NCI-H82 (cell line): Measurements from ENCODE around the gene ASXL2.

Experiments used
- DNase-seq: peaks from one replicate; lab custom pipeline; 2025; lab: John Stamatoyannopoulos, UW

Gene ASXL2

GRCh38 chr2:25797620-25798488 is 80.4 kb downstream of the ASXL2 start:
- no peak for DNase-seq

DNA sequence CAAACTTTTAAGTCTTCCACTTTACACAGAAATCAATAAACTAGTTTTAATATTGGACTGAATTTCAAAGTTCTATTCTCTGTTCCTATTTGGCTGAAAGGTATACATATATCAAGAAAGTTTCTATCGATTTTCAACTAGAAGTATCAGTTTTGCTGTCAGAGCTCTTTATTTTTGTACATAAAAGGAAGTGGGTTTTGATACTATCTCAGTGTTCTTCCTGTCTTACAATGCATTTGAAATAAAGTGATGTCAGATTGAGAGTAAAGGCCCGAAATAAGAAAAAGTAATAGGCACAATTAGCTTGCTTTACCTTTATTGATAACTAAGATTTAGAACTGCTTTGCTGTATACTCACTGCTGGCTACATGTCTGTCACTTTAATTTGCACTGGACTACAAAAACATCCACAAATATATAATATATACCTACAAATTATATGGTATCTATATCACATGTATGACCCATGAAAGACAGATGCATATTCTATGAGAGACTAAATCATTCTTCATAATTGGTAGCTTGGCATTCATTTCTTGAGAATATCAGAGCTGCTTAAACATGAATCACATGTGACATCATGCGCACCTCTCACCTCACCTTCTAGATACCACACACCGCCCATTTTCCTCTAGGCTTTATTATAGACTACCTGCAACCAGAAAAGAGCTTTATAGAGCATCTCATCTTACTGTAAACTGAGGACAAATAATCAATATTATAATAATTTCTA is 83.6 kb downstream of the ASXL2 start:
- no peak for DNase-seq

GRCh38 chr2:25790074-25790790 is 88.1 kb downstream of the ASXL2 start:
- DNase-seq: no peak

DNA sequence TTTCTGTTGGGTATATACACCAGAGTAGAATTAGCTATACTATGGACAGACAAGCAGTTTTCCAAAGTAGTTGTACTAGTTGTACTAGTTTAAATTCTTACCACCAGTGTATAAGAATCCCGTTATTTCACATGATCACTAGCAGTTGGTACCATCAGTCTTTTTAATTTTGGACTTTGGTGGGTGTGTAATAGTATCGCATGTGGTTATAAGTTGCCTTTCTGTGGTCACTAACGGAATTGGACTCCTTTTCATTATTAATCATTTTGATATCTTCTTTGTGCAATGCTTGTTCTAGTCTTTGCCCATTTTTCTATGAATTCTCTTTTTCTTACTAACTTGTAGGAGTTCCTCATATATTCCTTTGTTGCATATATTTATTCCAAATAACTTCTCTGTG is 89.8 kb downstream of the ASXL2 start:
- DNase-seq: no peak

- DNase-seq: no peak
These were observed 91.3 kb downstream of the ASXL2 start for GRCh38 chr2:25787020-25787419.

- no peak for DNase-seq
These were observed 93.9 kb downstream of the ASXL2 start for GRCh38 chr2:25784404-25784803.

DNA sequence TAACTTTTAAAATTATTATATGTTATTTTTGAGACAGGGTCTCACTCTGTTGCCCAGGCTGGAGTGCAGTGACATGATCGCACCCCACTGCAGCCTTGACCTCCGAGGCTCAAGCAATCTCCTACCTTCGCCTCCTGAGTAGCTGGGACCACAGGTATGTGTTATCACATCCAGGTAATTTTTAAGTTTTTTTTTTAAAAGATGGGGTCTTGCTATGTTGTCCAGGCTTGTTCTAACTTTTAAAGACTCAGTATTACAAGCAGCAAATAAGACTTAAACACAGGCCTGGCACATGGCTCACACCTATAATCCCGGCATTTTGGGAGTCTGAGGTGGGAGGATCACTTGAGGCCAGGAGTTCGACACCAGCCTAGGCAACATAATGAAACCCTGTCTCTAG is 101.2 kb downstream of the ASXL2 start:
- DNase-seq: no peak

- no peak for DNase-seq
These were observed 106.2 kb downstream of the ASXL2 start for GRCh38 chr2:25772078-25772477.

- no peak for DNase-seq
These were observed 114.7 kb downstream of the ASXL2 start for GRCh38 chr2:25763575-25763974.

GRCh38 chr2:25760297-25760696 is 118.0 kb downstream of the ASXL2 start:
- no peak for DNase-seq

GRCh38 chr2:25758348-25758747 is 119.9 kb downstream of the ASXL2 start:
- DNase-seq: no peak

GRCh38 chr2:25757906-25758305 is 120.4 kb downstream of the ASXL2 start:
- DNase-seq: no peak

GRCh38 chr2:25756536-25756935 is 121.8 kb downstream of the ASXL2 start:
- no peak for DNase-seq

DNA sequence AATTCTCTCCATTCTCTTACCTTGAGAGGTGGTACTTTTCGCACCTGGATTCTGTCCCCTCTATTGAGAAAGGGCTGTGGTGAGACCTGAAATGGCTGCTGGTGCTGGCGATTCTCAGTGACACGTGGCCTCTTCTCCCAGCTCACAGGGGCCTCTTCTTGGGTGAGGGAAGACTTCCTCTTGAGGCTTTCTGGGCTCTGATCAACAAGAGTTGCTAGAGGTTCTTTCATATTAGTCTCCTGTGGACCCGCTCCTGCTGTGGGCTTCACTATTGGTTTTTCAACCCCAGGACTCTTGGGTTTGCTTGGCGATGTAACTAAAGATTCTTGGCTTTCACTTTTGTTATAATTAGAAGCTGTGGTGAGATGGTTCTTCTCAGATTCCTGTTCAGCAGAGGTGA is 128.6 kb downstream of the ASXL2 start:
- no peak for DNase-seq

- DNase-seq: no peak
These were observed 134.2 kb downstream of the ASXL2 start for GRCh38 chr2:25744055-25744454.

DNA sequence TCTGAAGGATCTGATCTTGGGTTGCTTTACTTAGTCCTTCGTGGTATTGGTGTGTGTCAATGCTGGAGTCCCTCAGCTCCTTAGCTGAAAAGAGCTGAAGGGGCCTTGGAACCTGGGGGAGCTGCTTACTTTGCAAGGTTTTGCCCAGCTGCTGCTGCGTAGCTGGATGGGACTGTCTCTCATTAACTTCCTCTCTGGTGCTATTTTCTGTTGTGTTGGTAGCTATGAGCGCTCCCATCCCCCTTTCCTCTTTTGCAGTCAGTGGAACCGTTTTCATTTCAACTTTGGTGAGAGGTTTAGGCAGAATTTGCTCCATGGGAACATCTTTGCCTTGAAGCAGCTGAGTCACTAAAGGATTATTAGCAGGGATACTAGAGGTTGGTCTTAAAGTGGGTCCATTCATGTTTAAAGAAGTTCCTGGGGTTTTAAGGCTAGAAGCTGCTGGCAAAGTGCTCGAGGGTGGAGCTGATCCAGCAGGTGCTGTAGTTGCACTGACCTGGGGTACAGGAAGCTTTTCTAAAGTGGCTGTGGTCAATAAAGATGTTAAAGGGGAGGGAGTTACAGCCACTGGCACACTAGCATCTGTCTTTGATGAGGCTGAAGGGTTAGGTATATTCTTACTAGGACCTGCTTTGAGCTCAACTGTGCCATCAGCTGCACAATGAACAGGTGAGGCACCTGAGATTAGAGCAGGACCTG is 135.0 kb downstream of the ASXL2 start:
- DNase-seq: no peak

GRCh38 chr2:25742501-25742900 is 135.8 kb downstream of the ASXL2 start:
- DNase-seq: no peak

- DNase-seq: no peak
These were observed 137.4 kb downstream of the ASXL2 start for GRCh38 chr2:25740810-25741381.

DNA sequence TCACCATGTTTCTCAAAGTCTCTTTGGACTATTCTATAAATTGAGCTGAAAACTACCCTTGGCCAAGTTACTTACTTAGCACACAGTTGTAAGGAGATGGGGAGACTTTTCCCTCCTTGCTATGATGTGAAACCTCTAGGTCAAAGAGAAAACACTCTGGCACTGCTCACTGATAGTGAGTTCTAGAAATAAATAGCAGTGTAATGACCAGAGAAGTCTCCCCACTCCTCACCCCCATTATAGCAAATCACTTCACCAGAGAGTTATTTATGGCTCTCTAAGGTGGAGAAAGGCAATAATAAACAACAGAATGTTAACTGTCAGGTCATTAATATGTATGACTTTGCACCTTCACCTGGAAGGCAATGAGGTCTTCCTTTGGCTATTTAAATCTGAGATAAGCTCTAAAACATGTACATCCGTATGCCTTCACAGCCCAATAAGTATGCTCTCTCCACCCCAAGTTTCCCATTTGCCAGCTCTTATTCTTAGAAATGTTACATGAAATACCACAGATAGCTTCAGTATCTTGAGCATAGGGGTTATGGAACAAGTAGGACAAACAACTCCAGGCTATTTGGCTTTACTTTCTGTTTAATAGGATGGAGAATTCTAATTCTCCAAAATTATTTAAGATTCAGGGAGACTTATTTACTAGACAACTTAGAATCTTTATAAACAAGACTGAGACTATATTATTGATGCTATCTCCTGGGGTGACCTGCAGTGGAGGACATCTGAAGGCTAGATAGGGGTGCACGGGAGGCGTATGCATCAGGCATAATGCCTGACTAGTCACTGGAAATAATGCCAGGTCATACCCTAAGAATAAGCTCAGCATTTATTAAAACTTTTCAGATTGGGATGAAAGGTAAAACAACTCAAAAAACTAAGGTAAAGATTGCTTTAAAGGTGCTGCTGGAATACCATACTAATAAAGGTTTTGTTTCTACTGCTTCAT is 139.6 kb downstream of the ASXL2 start:
- DNase-seq: no peak

GRCh38 chr2:25736899-25737515 is 141.3 kb downstream of the ASXL2 start:
- DNase-seq: no peak
